Measurements from ENCODE around the gene AHSA1.

GRCh38 chr14:77474479-77475177 is 16.7 kb downstream of the AHSA1 start:
- TF ChIP-seq CTCF (optimal IDR thresholded peaks at IDR 0.05 in 1 of 3, IDR thresholded peaks at IDR 0.05 in 1 of 3, conservative IDR thresholded peaks at IDR 0.05 in 1 of 3; ENCODE audit: extremely low read depth in 1 of 3, insufficient read depth in 2 of 3, low read length in 3 of 3) (no peak), EZH2 (IDR thresholded peaks at IDR 0.05; ENCODE audit: low read length) (no peak)

All from keratinocyte (primary cell).